ENCODE measurements around the gene ZNF366. TPM values are rescaled to one million over a fixed set of nuclear protein-coding genes. Genes with fewer than 3 reads are reported as not detected.

The ZNF366 gene
- total RNA-seq (8.1 TPM), polyA plus RNA-seq (ENCODE audit: insufficient read depth, low read depth, low replicate concordance) (0.22 TPM)
- long read RNA-seq, donor 1, partial matches to known transcripts, result 5 of 5 reads
- long read RNA-seq, donor 1, other reads (novel, unspliced or antisense), result 0 of 5 reads
- long read RNA-seq, donor 2, result 0 reads
- long read RNA-seq, donor 3, partial matches to known transcripts, result 0 of 3 reads
- long read RNA-seq, donor 3, other reads (novel, unspliced or antisense), result 0 of 3 reads
- long read RNA-seq, donor 4, partial matches to known transcripts, result 0 of 1 reads
- long read RNA-seq, donor 4, other reads (novel, unspliced or antisense), result 0 of 1 reads
- long read RNA-seq, donor 5, result 0 reads
- long read RNA-seq, donor 6, result 0 reads
- long read RNA-seq, donor 7, partial matches to known transcripts, result 2 of 5 reads
- long read RNA-seq, donor 7, other reads (novel, unspliced or antisense), result 0 of 5 reads
- long read RNA-seq, donor 8, partial matches to known transcripts, result 0 of 1 reads
- long read RNA-seq, donor 8, other reads (novel, unspliced or antisense), result 0 of 1 reads
- long read RNA-seq, donor 9, result 0 reads
- long read RNA-seq, donor 10, result 0 reads

GRCh38 chr5:72507231-72507906 is at the start of gene ZNF366:
Gene ZNF366, minus strand, starts transcription at chr5:72507410. Its CDS starts 45,914 bp downstream, at chr5:72461496.
- FAIRE-seq (no peak), DNase-seq (peak in 1 of 5 donors; percentile 43)
- intact Hi-C loops (cut with DNase I), result no loop called here
- Histone ChIP-seq H3K27ac (ENCODE audit: low read depth in 2 of 2, low read length in 2 of 2) (peak within 1 kb of the TSS in 1 of 2 donors; percentile 25), H3K4me1 (ENCODE audit: control insufficient read depth in 2 of 3, insufficient read depth in 2 of 3, low read depth in 1 of 3, low read length in 3 of 3) (no peaks in the 10 kb centered on the region), H3K36me3 (ENCODE audit: control insufficient read depth in 2 of 3, insufficient read depth in 3 of 3, low read length in 3 of 3) (no peaks in the 10 kb centered on the region), H3K9me3 (ENCODE audit: control insufficient read depth in 2 of 3, insufficient read depth in 1 of 3, low read length in 3 of 3) (no peaks in the 10 kb centered on the region), H3K9ac (ENCODE audit: low read length in 3 of 3) (no peak within 1 kb of the TSS), H3K4me3 (ENCODE audit: low read length in 3 of 3) (peak within 1 kb of the TSS in 2 of 3 donors; percentile 15 to 35), H3K27me3 (ENCODE audit: control insufficient read depth, insufficient read depth, low read length) (no peaks in the 10 kb centered on the region)
- TF ChIP-seq, protein P1, sequence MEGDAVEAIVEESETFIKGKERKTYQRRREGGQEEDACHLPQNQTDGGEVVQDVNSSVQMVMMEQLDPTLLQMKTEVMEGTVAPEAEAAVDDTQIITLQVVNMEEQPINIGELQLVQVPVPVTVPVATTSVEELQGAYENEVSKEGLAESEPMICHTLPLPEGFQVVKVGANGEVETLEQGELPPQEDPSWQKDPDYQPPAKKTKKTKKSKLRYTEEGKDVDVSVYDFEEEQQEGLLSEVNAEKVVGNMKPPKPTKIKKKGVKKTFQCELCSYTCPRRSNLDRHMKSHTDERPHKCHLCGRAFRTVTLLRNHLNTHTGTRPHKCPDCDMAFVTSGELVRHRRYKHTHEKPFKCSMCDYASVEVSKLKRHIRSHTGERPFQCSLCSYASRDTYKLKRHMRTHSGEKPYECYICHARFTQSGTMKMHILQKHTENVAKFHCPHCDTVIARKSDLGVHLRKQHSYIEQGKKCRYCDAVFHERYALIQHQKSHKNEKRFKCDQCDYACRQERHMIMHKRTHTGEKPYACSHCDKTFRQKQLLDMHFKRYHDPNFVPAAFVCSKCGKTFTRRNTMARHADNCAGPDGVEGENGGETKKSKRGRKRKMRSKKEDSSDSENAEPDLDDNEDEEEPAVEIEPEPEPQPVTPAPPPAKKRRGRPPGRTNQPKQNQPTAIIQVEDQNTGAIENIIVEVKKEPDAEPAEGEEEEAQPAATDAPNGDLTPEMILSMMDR (IDR thresholded peaks at IDR 0.05; ENCODE audit: borderline replicate concordance, extremely low read depth, insufficient read depth), result no peak

GRCh38 chr5:72556351-72557166 is 49.3 kb upstream of the ZNF366 start:
- peak overlapping the region in 2 of 3 donors; percentile 21 to 28 for H3K9ac ChIP-seq (ENCODE audit: low read length in 3 of 3)
- no peaks in the 10 kb centered on the region for H3K36me3 ChIP-seq (ENCODE audit: control insufficient read depth in 2 of 3, insufficient read depth in 3 of 3, low read length in 3 of 3)
- peaks cover 0 to 6% (median 4%) of the 10 kb centered on the region in 3 donors for H3K4me1 ChIP-seq (ENCODE audit: control insufficient read depth in 2 of 3, insufficient read depth in 2 of 3, low read depth in 1 of 3, low read length in 3 of 3)
- no peaks in the 10 kb centered on the region for H3K27me3 ChIP-seq (ENCODE audit: control insufficient read depth, insufficient read depth, low read length)
- TF ChIP-seq, protein P1 (IDR thresholded peaks at IDR 0.05; ENCODE audit: borderline replicate concordance, extremely low read depth, insufficient read depth), result no peak
- H3K27ac ChIP-seq (ENCODE audit: low read depth in 2 of 2, low read length in 2 of 2), result peak overlapping the region; percentile 45 to 72
- peak overlapping the region; percentile 32 to 60 (median 48) for H3K4me3 ChIP-seq (ENCODE audit: low read length in 3 of 3)
- DNase-seq (peak; percentile 82 to 88 (median 86)), FAIRE-seq (no peak)
- intact Hi-C loops (cut with DNase I), result no loop called here
- H3K9me3 ChIP-seq (ENCODE audit: control insufficient read depth in 2 of 3, insufficient read depth in 1 of 3, low read length in 3 of 3), result no peaks in the 10 kb centered on the region

- TF ChIP-seq, protein P1 (IDR thresholded peaks at IDR 0.05; ENCODE audit: borderline replicate concordance, extremely low read depth, insufficient read depth), result no peak
- Histone ChIP-seq H3K4me1 (ENCODE audit: control insufficient read depth in 2 of 3, insufficient read depth in 2 of 3, low read depth in 1 of 3, low read length in 3 of 3) (peaks cover 0 to 6% (median 4%) of the 10 kb centered on the region in 3 donors), H3K27me3 (ENCODE audit: control insufficient read depth, insufficient read depth, low read length) (no peaks in the 10 kb centered on the region), H3K9me3 (ENCODE audit: control insufficient read depth in 2 of 3, insufficient read depth in 1 of 3, low read length in 3 of 3) (no peaks in the 10 kb centered on the region), H3K36me3 (ENCODE audit: control insufficient read depth in 2 of 3, insufficient read depth in 3 of 3, low read length in 3 of 3) (no peaks in the 10 kb centered on the region), H3K27ac (ENCODE audit: low read depth in 2 of 2, low read length in 2 of 2) (no peak overlapping the region), H3K9ac (ENCODE audit: low read length in 3 of 3) (peak overlapping the region in 1 of 3 donors; percentile 21), H3K4me3 (ENCODE audit: low read length in 3 of 3) (no peak overlapping the region)
- DNase-seq (peak in 3 of 5 donors; percentile 21 to 40 (median 36)), FAIRE-seq (no peak)
- intact Hi-C loops (cut with DNase I), result no loop called here
Observed at GRCh38 chr5:72555871-72556270, 48.7 kb upstream of the ZNF366 start.

All from kidney (tissue), 22 donors.